Erythroblast (primary cell): ENCODE data around the gene JAZF1.

Source experiments
- GATA1 ChIP-seq: IDR thresholded peaks from 2 replicates; pipeline ENCODE4 v1.6.1; 2011; ENCODE audit warnings: low read depth, mild to moderate bottlenecking, control low read depth, low read length, moderate library complexity
- POLR2A ChIP-seq: IDR thresholded peaks from 2 replicates; pipeline ENCODE4 v1.6.1; 2011; ENCODE audit warnings: mild to moderate bottlenecking, low read length

GRCh38 chr7:27781188-27781587, 399.4 kb downstream of the JAZF1 start:
- no peak for TF ChIP-seq POLR2A
- TF ChIP-seq GATA1, result no peak
